Breast epithelium (tissue), 4 donors: ENCODE data around the gene PITPNM3. TPM values are rescaled to one million over a fixed set of nuclear protein-coding genes. Genes with fewer than 3 reads are reported as not detected.

ENCODE experiments used
- DNase-seq, 2 donors: peaks; one replicate each; pipeline ENCODE4 v3.0.0-alpha.2; 2019; ENCODE audit warnings: low spot score in 2 of 2
- H3K27ac ChIP-seq, 2 donors: fragments of 200-600 bp; sonication (generic) in 1 of 2; one replicate each; pipeline ENCODE4 v1.5.1; 2016 to 2019; ENCODE audit warnings: mild to moderate bottlenecking in 1 of 2
- H3K27me3 ChIP-seq, 2 donors: fragments of 200-600 bp; sonication (generic) in 1 of 2; one replicate each; pipeline versions ENCODE4 v1.5.1 to v1.6.0; 2017 to 2019; ENCODE audit warnings: control low read depth in 1 of 2, mild to moderate bottlenecking in 1 of 2
- H3K36me3 ChIP-seq: fragments of 200-600 bp; one replicate; pipeline ENCODE4 v1.5.1; 2019
- H3K4me1 ChIP-seq, 2 donors: fragments of 200-600 bp; sonication (generic); one replicate each; pipeline ENCODE4 v1.5.1; 2016 to 2019; ENCODE audit warnings: control low read depth in 1 of 2
- H3K4me3 ChIP-seq, 3 donors: fragments of 200-600 bp; sonication (generic); 1 replicate in 2 of 3; 2 replicates in 1 of 3; pipeline ENCODE4 v1.5.1; 2016 to 2019; ENCODE audit warnings: mild to moderate bottlenecking in 3 of 3, moderate library complexity in 2 of 3
- H3K9me3 ChIP-seq, 2 donors: fragments of 200-600 bp; sonication (generic) in 1 of 2; one replicate each; pipeline ENCODE4 v1.5.1; 2016 to 2019; ENCODE audit warnings: control low read depth in 1 of 2
- CTCF ChIP-seq, 3 donors: fragments of 450-650 bp; IDR thresholded peaks; one replicate each; pipeline ENCODE4 v1.5.1; 2016 to 2017; ENCODE audit warnings: antibody characterized with exemption in 3 of 3, mild to moderate bottlenecking in 3 of 3, moderate library complexity in 3 of 3
- POLR2A ChIP-seq: fragments of 450-650 bp; IDR thresholded peaks from one replicate; pipeline ENCODE4 v1.6.1; 2016; ENCODE audit warnings: antibody characterized with exemption, mild to moderate bottlenecking, moderate library complexity
- POLR2AphosphoS5 ChIP-seq, 3 donors: sonication (generic); formaldehyde crosslinking; IDR thresholded peaks; one replicate each; pipeline ENCODE4 v1.6.1; 2017; ENCODE audit warnings: antibody characterized with exemption in 3 of 3
- intact Hi-C: fragments of 100-400 bp; cut with DNase I; formaldehyde crosslinking; loops from one replicate; pipeline ENCODE4 v1.15.1; 2023; ENCODE audit warnings: low total_unique reads
- total RNA-seq, 3 donors: library from RNA; depleted of rRNA; stranded (reverse); fragments of >200 nt; gene quantifications; one replicate each; pipeline ENCODE4 v1.1.0, GENCODE V29; 2016

Gene PITPNM3
- total RNA-seq, 3 donors from 2014 or later: 1.6 to 1.8 (median 1.6) TPM

- no peak for DNase-seq
- Histone ChIP-seq H3K27me3 (no peaks in the 10 kb centered on the region), H3K36me3 (no peaks in the 10 kb centered on the region), H3K27ac (no peak overlapping the region), H3K4me1 (no peaks in the 10 kb centered on the region), H3K9me3 (no peaks in the 10 kb centered on the region), H3K4me3 (no peak overlapping the region)
- intact Hi-C loops: no loop called here
- TF ChIP-seq CTCF (IDR thresholded peaks at IDR 0.05) (no peak), POLR2A (no peak), POLR2AphosphoS5 (IDR thresholded peaks at IDR 0.05) (no peak)
These were observed 76.1 kb downstream of the PITPNM3 start for GRCh38 chr17:6480303-6480675.

DNA sequence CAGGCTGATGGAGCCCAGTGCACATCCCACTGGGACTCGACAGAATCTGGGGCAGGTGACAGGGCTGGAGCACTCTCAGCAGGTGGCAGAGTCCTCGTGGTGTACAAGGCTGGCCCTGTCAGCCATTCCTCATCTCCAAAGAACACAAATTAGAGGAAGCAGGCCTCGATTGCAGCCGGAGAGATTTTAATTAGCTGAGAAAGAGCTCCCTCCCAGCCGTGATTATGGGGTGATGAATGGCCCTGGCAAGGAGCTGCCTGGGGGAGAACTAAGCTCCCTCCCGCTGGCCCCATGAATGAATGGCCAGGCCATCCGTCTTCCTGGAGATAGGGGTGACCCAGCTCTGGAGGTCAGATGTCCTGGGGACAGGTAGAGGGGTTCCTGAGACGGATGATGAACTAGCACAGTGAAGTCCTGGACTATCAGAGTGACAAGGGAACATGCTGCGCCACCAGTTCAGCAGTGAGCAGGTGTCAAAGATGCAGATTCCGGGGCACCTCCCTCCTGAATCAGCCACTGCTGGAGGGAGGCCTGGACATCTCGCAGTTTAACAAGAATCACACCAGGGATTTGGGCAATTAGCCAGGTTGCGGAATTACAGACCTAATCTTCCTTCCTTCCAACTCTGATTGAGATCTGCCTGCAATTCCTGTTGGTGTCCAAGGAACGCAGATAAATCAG lies 76.6 kb downstream of the PITPNM3 start:
- intact Hi-C loops: no loop called here
- no peaks in the 10 kb centered on the region for H3K9me3 ChIP-seq
- no peaks in the 10 kb centered on the region for H3K27me3 ChIP-seq
- H3K27ac ChIP-seq: no peak overlapping the region
- H3K36me3 ChIP-seq: no peaks in the 10 kb centered on the region
- no peak for TF ChIP-seq CTCF (IDR thresholded peaks at IDR 0.05)
- TF ChIP-seq POLR2AphosphoS5 (IDR thresholded peaks at IDR 0.05): no peak
- TF ChIP-seq POLR2A: no peak
- no peaks in the 10 kb centered on the region for H3K4me1 ChIP-seq
- no peak for DNase-seq
- H3K4me3 ChIP-seq: no peak overlapping the region

DNA sequence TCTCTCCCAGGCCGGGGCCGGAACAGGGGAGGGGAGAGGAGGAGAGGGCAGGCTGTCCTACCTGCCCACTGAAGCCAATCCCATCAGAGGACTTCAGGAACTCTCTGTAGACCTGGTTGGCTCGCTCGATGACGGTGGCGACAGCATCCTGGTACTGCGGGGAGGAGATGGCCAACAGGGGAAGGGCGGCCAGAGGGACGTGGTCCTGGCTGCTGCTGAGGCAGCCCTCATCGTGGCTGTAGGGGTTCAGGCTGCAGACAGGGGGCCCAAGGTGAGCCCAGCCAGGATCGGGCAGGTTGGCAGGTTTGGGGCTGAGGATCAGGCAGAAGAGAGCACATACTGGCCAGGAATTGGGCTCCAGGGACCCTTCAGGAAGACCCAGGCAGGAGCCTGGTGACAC lies 77.9 kb downstream of the PITPNM3 start:
- intact Hi-C loops: no loop called here
- TF ChIP-seq POLR2AphosphoS5 (IDR thresholded peaks at IDR 0.05) (no peak), CTCF (IDR thresholded peaks at IDR 0.05) (no peak), POLR2A (no peak)
- Histone ChIP-seq H3K27me3 (no peaks in the 10 kb centered on the region), H3K4me1 (no peaks in the 10 kb centered on the region), H3K27ac (no peak overlapping the region), H3K4me3 (no peak overlapping the region), H3K9me3 (no peaks in the 10 kb centered on the region), H3K36me3 (no peaks in the 10 kb centered on the region)
- no peak for DNase-seq

DNA sequence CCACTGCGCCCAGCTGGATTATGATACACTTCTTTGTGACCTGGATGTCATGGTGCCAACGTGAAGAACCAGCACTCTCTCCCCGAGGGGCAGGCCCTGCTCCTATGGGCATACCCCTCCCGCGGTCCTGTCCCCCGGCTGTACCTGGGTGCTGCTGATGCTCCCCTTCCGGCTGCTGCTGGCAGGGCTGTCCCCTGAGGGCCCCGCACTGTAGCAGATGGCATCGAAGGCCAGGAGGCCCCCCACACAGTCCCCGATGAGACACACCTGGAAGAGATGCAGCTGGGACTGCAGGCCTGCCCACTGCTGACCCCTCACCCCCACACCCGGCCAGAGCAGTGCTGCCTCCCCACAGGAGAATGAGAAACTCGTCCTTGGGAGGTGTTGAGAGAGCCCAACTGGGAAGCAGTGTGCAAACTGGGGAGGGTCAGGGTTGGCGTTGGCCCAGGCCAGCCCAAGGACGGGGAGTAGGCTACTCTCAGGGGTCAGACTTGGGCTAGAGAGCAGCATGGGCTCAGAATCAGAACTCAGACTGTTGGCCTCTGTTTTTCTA lies 78.4 kb downstream of the PITPNM3 start:
- no peak for DNase-seq
- TF ChIP-seq POLR2AphosphoS5 (IDR thresholded peaks at IDR 0.05): no peak
- TF ChIP-seq POLR2A: no peak
- no peak for TF ChIP-seq CTCF (IDR thresholded peaks at IDR 0.05)
- H3K27me3 ChIP-seq: no peaks in the 10 kb centered on the region
- no peaks in the 10 kb centered on the region for H3K9me3 ChIP-seq
- H3K27ac ChIP-seq: no peak overlapping the region
- intact Hi-C loops: no loop called here
- no peak overlapping the region for H3K4me3 ChIP-seq
- peaks cover 0 to 5% of the 10 kb centered on the region in 2 donors for H3K4me1 ChIP-seq
- no peaks in the 10 kb centered on the region for H3K36me3 ChIP-seq

GRCh38 chr17:6476810-6477179 lies 79.6 kb downstream of the PITPNM3 start:
- no peaks in the 10 kb centered on the region for H3K36me3 ChIP-seq
- TF ChIP-seq CTCF (IDR thresholded peaks at IDR 0.05) (no peak), POLR2A (no peak), POLR2AphosphoS5 (IDR thresholded peaks at IDR 0.05) (no peak)
- no peaks in the 10 kb centered on the region for H3K9me3 ChIP-seq
- no peaks in the 10 kb centered on the region for H3K27me3 ChIP-seq
- H3K4me1 ChIP-seq: peaks cover 0 to 5% of the 10 kb centered on the region in 2 donors
- intact Hi-C loops: no loop called here
- H3K4me3 ChIP-seq: no peak overlapping the region
- DNase-seq: no peak
- H3K27ac ChIP-seq: no peak overlapping the region
